ENCODE data around the gene NELL1.

NELL1 gene

GRCh38 chr11:21556926-21557325, 887.5 kb downstream of the NELL1 start:
- Mint-ChIP-seq H3K27ac (no peak overlapping the region), H3K9me3 (no peaks in the 10 kb centered on the region), H3K27me3 (ENCODE audit: low read depth, poor library complexity) (peaks cover 12% of the 10 kb centered on the region), H3K4me1 (peaks cover 13% of the 10 kb centered on the region), H3K36me3 (ENCODE audit: low read depth) (no peaks in the 10 kb centered on the region), H3K4me3 (no peak overlapping the region)
- DNase-seq, result no peak
- TF ChIP-seq, protein P1, sequence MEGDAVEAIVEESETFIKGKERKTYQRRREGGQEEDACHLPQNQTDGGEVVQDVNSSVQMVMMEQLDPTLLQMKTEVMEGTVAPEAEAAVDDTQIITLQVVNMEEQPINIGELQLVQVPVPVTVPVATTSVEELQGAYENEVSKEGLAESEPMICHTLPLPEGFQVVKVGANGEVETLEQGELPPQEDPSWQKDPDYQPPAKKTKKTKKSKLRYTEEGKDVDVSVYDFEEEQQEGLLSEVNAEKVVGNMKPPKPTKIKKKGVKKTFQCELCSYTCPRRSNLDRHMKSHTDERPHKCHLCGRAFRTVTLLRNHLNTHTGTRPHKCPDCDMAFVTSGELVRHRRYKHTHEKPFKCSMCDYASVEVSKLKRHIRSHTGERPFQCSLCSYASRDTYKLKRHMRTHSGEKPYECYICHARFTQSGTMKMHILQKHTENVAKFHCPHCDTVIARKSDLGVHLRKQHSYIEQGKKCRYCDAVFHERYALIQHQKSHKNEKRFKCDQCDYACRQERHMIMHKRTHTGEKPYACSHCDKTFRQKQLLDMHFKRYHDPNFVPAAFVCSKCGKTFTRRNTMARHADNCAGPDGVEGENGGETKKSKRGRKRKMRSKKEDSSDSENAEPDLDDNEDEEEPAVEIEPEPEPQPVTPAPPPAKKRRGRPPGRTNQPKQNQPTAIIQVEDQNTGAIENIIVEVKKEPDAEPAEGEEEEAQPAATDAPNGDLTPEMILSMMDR (IDR thresholded peaks at IDR 0.05), result no peak

DNA sequence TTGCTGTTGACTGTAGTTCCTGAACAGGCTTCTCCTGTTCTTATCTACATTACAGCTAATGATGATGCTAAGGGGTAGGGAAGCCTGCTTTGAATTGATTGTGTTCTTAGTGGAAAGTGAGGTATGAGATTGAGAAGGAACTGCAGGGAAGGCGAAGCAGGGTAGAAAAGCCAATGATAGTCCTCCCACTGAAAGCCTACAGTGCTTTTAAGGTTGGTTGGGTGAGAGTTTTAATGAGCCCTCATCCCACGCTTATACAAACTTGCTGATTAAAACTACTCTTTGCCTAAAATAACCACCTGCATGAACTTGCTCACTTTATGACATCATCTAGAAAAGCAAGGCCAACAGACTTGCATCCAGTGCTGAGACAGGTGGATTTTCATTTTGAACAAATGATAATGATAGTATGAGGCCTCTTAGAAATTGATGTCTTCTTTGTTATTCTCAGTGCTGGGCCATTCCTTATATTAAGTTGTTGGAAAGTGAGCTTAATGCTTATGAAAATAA, 891.1 kb downstream of the NELL1 start:
- no peak overlapping the region for H3K27ac Mint-ChIP-seq
- peaks cover 7% of the 10 kb centered on the region for H3K27me3 Mint-ChIP-seq (ENCODE audit: low read depth, poor library complexity)
- H3K9me3 Mint-ChIP-seq, result no peaks in the 10 kb centered on the region
- no peaks in the 10 kb centered on the region for H3K36me3 Mint-ChIP-seq (ENCODE audit: low read depth)
- no peak for DNase-seq
- TF ChIP-seq, protein P1 (IDR thresholded peaks at IDR 0.05), result no peak
- no peak overlapping the region for H3K4me3 Mint-ChIP-seq
- no peaks in the 10 kb centered on the region for H3K4me1 Mint-ChIP-seq

- Mint-ChIP-seq H3K9me3 (no peaks in the 10 kb centered on the region), H3K36me3 (ENCODE audit: low read depth) (no peaks in the 10 kb centered on the region), H3K4me3 (no peak overlapping the region), H3K4me1 (no peaks in the 10 kb centered on the region), H3K27ac (no peak overlapping the region), H3K27me3 (ENCODE audit: low read depth, poor library complexity) (peaks cover 7% of the 10 kb centered on the region)
- TF ChIP-seq, protein P1 (IDR thresholded peaks at IDR 0.05), result no peak
- no peak for DNase-seq
These were observed 892.2 kb downstream of the NELL1 start for GRCh38 chr11:21561581-21561980.

DNA sequence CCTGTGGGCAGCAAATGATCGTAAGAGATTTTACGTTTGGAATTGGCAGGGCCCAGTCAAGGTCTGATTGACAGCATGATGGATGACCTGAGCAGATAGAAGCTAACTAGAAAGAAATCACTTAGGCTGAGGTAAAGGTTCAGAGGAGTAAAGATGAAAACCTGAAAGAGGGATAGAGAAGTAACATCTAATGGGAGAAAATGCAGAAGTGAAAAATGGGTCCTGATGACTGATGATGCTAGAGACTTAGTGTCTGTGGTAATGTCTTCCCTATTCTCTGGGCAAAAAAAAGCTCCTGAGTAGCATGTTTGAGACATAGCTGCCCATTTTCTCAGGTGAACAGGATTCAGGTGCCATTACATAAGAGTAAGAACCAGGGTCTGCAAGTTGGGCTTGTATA, 894.7 kb downstream of the NELL1 start:
- TF ChIP-seq, protein P1 (IDR thresholded peaks at IDR 0.05), result no peak
- H3K9me3 Mint-ChIP-seq, result no peaks in the 10 kb centered on the region
- no peaks in the 10 kb centered on the region for H3K4me1 Mint-ChIP-seq
- H3K27ac Mint-ChIP-seq, result no peak overlapping the region
- H3K36me3 Mint-ChIP-seq (ENCODE audit: low read depth), result no peaks in the 10 kb centered on the region
- H3K27me3 Mint-ChIP-seq (ENCODE audit: low read depth, poor library complexity), result peaks cover 7% of the 10 kb centered on the region
- no peak overlapping the region for H3K4me3 Mint-ChIP-seq
- no peak for DNase-seq

- Mint-ChIP-seq H3K27me3 (ENCODE audit: low read depth, poor library complexity) (peaks cover 7% of the 10 kb centered on the region), H3K27ac (no peak overlapping the region), H3K9me3 (no peaks in the 10 kb centered on the region), H3K4me3 (no peak overlapping the region), H3K4me1 (no peaks in the 10 kb centered on the region), H3K36me3 (ENCODE audit: low read depth) (no peaks in the 10 kb centered on the region)
- TF ChIP-seq, protein P1 (IDR thresholded peaks at IDR 0.05), result no peak
- DNase-seq, result no peak
These were observed 895.7 kb downstream of the NELL1 start for GRCh38 chr11:21564833-21565682.
